Inferior parietal cortex (tissue), 1 donor: ENCODE results near the gene CHL1.

Experiments
- DNase-seq: peaks from one replicate; pipeline ENCODE4 v3.0.0-alpha.2; 2016; ENCODE audit errors: extremely low spot score

Gene CHL1

DNA sequence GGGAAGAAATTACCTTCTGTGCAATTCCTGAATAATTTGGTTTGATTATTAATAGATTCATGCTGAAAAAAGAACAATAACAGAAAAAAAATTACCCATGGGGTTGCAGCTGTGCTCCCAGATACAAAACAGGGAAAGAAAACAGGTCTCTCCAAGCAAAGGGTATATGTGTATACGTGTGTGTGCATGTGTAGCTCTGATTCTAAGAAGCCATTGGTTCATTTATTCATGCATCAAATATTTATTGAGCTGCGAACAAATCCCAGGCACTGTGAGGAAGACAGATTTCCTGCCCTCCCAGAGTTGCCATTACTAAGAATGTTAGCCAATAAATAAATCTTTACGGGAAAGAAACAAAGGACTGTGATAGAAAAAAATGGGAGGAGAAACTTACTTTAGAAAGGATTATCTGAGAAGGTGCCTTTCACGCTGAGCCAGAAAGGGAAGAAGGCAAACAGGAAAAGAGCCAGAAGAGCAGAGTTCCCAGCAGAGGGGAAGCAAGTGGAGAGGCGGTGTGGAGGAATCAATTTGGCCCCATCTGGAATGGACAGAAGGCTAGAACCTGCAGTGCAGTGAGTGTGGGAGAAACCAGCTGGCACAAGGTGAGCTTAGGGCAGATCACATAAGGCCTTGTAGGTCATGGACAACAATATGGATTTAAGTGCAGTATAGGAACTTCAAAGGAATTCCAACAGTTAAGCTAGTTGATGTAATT, 20.7 kb downstream of the CHL1 start:
- DNase-seq, result no peak

DNA sequence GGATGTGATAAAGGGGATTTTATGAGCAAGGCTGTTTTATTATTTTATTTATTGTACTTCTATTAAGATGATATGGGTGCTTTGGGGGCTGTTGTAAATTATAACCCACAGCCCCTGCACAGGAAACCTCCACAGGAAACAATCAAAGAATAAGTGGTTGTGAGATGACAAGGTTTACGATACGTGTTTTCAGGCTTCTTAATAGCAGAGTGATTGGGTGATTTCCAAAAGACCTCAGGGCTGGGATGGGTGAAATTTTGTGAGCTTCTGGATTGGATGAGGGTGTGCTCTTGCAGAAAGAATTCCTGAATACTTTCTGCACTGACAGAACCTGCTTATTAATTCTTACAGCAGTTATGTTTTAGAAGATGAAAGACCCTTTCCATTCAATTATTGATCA, 21.4 kb downstream of the CHL1 start:
- no peak for DNase-seq

- DNase-seq, result no peak
Observed at GRCh38 chr3:228442-229182, 32.0 kb downstream of the CHL1 start.

GRCh38 chr3:229183-229661, 32.7 kb downstream of the CHL1 start:
- no peak for DNase-seq

- no peak for DNase-seq
Observed at GRCh38 chr3:236881-237280, 40.3 kb downstream of the CHL1 start.

DNA sequence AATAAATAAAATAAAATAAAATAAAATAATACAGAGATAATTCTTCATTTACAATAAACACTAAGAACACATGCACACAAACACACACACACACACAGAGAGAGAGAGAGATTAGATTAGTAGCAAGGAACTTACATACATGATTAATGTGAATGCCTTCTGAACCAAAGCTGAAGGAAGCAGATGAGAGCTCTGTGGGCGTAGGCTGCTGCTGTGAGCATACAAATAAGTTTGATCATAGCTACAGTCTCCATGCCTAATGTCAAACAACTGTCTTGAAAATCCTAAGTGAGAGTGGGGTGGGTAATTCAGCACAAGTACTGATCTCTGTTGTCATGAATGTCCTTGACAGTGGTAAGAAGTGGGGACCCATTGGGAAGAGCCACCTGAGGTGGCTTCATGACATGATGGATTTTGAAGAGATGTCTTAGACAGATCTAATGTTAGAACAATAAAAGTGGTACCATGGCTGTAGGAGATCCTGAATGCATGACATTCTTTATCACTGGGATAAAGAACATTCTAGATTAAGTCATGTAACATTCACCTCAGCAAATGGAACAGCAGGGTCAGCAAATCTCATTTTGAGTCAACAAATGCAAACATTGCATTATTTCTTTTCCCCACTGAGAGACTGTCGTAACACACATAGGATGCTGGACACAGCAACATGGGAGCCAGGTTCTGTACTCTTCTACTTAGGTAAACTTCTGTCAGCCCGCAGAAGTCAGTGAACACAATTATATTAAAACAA, 46.2 kb downstream of the CHL1 start:
- DNase-seq, result no peak

GRCh38 chr3:243356-243725, 46.8 kb downstream of the CHL1 start:
- no peak for DNase-seq

GRCh38 chr3:244041-244440, 47.5 kb downstream of the CHL1 start:
- no peak for DNase-seq

DNA sequence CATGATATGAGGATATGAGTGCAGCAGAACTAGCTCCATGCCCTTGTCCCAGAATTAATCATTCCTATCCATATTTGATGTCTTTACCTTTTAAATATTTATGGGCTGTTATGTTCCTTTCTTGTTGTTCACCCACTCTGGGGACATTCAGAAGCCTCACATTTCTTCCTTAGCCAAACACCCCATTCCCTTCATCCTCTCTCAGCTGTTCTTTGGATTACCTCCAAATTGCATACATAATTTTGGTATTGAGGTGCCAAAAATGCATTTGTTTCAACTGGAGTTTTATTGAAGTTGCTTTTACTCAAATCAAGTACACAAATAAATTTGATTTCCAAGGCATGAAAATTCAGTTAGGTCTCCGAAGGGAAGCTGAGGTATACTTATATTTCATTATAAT, 51.4 kb downstream of the CHL1 start:
- DNase-seq, result no peak

- DNase-seq, result no peak
Observed at GRCh38 chr3:248864-249520, 52.4 kb downstream of the CHL1 start.

DNA sequence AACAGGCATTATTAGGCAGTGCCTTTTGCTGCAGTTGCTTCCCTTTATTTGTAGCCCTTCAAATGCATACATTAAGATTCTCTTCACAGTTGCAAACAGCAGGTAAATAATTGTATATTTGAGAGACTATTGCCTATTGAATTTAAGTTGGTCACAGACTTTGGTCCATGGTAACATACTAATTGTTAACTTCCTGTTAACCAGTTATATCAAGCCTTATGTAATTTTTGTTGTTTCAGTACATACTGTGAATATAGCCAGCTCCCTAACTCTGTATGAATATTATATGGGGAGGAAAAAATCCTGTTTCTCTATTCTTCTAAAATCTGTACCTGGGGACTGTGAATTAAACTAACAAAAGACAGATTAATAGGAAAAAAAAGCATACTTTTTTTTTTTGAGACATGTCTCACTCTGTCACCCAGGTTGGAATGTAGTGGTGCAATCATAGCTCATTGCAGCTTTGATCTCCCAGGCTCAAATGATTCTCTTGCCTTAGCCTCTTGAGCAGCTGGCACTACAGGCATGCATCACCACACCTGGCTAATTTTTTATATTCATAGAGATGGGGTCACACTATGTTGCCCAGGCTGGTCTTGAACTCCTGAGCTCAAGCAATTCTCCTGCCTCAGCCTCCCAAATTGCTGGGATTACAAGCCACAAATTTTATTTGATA, 53.2 kb downstream of the CHL1 start:
- DNase-seq, result no peak

- no peak for DNase-seq
Observed at GRCh38 chr3:256501-256900, 59.9 kb downstream of the CHL1 start.

DNA sequence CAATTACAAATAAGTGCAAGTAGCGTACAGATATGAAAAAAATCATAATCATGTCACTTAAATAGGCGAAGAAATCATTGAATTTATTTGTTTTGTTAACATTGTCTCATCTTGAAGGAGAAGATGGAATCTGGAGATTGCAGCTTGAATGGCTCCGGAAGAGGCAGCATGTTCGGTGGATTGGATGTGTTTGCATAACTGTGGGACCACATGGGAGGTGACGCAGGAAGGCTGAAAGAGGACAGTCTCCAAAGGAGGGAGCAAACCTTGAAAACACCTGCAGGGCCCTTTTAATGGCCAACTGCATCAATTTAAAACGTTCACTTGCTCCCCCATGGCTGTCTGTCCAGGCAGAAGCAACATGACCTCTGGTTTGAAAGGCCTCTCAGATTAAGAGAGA, 61.3 kb downstream of the CHL1 start:
- no peak for DNase-seq

DNA sequence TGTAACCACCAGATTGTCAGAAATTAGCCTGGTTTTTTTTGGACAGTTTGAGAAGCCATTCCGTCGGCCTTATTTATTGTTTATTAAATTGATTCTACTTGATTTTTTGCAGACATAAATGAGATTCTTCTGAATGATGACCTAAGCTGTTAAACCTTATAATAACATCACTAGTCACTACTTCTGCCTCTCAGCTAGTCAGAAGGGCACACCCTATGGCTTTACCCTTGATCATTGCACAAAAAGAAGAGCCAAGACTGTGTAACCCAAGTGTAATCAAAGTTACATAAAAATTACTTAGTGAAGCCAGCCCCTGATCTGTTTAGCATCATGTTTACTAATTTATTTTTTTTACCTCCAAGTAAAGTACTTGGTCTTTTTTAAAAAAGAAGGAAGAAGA, 64.3 kb downstream of the CHL1 start:
- no peak for DNase-seq

- DNase-seq, result no peak
Observed at GRCh38 chr3:263393-263792, 66.8 kb downstream of the CHL1 start.

- DNase-seq, result no peak
Observed at GRCh38 chr3:264394-265156, 68.0 kb downstream of the CHL1 start.

- no peak for DNase-seq
Observed at GRCh38 chr3:267101-267500, 70.5 kb downstream of the CHL1 start.

DNA sequence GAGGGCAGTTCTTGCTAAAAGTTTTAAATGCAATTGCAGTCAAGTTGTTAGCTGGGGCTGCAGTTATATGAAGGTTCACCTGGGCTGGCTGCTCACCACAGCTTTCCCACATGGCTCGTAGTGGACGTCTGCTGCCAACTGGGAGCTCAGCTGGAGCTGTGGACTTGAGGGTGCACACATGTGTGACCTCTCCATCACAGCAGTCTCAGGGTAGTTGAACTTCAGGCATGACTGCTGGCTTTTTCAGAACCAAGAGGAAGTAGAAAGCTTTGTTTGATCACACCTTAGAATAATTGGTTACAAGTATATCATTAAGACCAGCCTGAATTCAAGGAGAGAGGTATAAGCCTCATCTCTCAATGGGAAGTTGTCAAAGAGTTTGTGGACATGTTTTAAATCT, 74.1 kb downstream of the CHL1 start:
- no peak for DNase-seq

GRCh38 chr3:274927-275326, 78.4 kb downstream of the CHL1 start:
- DNase-seq, result no peak

DNA sequence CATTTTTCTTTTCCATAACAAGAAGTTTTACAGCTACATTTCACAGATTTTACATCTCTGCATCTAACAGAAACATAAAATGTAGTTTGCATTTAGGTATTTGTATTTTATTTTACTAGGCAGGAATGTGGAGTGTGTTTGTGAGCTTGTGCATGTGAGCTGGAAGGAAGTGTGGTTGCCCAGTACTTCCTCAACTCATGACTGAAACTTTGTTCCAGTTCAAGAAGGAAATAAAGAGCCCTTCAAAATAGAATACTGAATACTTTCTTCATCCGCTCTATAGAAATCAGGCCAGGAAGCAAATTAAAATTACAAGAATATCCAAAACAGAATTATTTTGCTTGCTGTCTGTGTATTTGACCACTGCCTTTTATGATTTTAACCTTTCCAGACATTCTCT, 81.3 kb downstream of the CHL1 start:
- no peak for DNase-seq
